GM19351 (cell line): ENCODE results near the gene NTNG2.

Source experiments
- ATAC-seq: cut with Tn5 transposase; IDR thresholded peaks from one replicate; pipeline ENCODE4 v1.9.1; 2021; ENCODE audit warnings: mild to moderate bottlenecking, moderate library complexity; ENCODE audit not compliant: unreplicated experiment

The NTNG2 gene

DNA sequence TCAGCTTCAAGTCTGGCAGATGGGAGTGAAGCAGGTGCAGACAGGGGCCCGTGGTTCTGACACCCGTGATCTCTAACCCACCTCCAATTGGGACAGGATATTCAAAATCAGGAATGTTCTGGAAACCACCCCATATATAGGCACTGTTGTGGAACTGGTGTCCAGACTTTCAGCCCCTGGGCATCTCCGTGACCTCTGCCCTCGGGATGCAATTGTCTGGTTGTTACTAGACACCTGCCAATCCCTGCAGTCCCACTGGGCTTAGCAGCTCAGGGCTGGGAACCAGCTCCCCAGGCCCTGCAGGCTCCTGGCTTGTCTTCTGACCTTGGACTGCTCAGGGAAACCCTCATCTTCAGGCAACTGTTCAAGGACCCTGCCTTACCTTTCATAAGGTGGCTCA is 38.8 kb downstream of the NTNG2 start:
- no peak for ATAC-seq

DNA sequence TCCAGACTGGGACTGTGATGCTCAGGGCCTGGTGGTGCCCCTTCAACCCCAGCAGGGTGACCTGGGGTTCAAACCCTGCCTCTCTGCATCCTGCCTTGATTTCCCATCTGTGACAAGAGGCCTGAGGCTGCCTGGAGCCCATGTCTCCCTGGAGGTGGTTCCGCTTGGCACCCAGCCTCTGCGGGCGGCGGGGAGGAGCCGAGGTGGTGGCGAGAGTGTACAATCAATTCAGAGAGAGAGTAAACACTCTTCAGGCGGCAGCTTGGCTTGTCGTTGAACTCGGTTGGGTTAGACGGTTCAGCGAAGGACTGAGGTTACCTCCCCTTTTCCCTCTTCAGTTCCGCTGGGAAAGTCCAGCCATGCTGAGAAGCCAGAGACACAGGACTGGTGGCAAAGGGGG is 39.3 kb downstream of the NTNG2 start:
- no peak for ATAC-seq

DNA sequence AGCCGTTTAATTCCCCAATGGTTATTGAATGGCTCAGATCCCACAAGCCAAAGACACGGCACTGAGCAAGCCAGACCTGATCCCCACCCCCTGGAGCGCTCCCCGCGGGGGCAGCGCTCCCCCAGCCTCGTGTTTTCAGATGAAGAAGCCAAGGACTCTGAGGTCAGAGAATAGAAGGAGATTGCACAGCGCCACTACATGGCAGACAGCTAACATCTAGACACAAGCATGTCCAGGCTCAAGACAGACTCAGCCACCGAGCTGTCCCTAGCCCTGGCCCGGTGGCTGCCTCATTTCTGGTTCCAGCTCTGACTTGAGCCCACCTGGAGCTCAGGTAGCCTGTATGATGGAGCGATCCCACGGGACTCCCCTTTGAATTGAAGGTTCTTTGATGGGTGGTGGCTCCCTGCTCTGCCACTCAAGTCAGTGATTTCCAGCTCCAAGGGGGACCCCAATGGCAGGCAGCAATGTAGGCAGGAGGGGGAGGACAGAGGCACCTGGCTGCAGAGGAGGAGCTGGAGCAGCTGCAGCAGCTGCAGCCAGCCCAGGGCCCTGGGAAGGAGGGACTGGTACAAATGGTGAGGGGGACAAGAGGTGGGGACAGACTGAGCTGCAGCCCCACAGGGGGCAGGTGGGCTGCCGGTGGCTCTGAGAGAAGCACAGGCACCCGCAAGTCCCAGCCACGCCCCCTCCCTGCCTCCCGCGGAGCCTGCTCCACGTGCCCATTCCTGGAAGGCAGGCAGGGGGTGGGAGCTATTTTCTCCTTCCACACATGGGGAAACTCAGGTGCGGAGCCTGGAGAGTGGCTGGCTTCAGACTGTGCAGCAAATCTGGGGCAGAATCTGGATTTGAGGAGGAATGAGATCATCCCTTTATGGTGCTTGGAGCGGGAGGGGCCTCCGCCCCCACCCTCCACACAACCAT is 40.2 kb downstream of the NTNG2 start:
- ATAC-seq = no peak

DNA sequence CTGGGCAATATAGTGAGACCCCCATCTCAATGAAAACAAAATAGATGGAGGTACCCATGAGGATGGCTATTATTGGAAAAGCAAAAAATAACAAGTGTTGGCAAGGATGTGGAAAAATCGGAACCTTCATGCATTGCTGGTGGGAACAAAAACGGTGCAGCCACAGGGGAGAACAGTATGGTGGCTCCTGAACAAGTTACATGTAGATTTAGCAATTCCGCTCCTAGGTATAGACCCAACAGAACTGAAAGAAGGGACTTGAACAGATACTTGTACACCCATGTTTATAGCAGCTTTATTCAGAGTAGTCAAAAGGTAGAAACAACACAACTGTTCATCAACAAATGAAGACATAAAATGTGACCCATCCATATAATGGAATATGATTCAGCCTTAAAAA is 43.0 kb downstream of the NTNG2 start:
- no peak for ATAC-seq

DNA sequence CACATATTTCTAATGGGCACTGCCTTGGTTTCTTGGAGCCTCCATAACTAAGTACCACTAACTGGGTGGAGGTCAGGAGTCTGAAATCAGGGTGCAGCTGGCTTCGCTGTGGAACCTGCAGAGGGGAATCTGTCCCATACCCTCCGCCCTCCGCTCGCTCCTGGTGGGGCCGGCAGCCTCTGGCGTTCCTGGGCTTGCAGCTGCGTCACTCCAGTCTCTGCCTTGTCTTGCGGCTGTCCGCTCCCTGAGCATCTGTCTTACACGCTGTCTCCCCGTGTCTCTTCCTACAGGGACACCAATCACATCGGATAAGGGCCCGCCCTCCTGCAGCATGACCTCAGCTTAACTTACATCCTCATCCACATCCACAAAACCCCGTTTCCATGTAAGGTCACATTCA is 45.4 kb downstream of the NTNG2 start:
- no peak for ATAC-seq

DNA sequence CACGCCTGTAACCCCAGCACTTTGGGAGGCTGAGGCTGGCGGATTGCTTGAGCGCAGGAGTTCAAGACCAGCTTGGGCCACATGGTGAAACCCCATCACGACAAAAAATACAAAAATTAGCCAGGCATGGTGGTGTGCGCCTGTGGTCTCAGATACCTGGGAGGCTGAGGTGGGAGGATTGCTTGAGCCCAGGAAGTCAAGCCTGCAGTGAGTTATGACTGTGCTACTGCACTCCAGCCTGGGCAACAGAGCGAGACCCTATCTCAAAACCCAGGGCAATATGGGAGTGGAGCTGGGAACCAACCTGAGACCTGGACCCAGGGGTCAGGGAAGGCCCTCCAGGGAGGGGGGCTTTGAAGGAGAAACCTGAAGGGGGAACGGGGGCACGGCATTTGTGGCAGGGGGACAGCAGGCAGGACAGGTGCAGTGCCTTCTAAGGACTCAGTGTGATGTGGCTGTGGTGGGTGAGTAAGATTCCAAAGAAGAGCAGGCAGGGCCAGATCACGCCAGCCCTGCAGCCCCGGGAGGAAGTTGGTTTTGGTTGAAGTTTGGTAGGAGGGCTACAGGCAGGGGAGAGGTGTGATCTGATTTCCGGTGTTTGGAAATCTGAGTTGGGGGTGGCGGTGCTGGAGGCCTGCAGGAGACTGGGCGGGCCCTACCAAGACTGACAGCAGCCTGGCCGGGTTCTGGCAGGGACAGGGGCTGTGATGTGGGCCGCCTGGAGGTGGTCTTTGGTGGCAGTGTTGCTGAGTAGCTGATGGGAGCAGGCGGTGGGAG is 46.2 kb downstream of the NTNG2 start:
- no peak for ATAC-seq

DNA sequence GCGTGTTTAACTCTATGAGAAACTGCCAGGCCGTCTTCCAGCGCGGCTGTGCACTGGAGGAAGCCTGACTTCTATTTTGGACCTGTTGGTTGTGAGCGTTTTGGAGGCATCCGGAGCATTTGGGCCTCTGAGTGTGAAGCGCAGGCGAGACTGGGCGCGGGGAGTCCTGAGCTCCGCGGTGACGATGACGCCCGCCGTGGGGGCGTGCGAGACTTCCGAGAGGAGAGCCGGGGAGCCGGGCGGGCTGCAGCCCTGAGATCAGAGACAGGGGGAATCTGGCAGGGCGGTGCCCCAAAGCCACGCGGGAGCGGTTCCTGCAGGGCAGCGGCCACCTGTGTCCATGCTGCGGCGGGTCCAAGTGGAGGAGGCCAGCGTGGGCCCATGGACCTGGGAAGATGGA is 47.4 kb downstream of the NTNG2 start:
- no peak for ATAC-seq

DNA sequence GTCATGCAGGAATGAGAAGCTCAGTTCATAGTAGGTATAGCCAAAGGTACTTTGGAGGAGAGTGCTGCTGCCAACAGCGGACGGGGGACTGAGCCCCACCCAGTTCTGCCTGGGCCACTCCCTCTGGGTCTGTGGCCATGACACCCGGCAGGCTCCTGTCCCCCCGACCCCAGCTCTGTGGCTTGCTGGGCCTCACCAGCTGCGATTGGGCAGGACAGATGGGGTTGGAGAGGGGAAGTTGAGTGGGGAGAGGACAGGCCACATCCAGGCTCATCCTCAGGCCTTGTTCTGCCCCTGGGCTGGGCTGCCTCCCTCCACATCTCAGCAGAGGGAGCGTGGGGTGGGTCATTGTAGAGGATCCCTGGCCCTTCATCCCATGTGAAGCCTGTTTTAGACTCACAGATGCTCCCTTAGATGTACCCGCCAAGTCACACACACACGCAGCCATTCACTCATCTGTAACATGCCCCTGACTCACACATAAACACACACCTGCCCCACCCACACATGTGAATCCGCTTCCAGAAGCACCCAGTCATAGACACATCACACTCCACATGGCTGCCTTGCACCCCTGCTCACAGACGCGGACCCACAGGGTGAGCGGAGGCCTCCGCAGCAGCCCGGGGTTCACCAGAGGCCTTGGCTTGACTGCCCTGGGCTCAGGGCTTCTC is 48.8 kb downstream of the NTNG2 start:
- no peak for ATAC-seq

DNA sequence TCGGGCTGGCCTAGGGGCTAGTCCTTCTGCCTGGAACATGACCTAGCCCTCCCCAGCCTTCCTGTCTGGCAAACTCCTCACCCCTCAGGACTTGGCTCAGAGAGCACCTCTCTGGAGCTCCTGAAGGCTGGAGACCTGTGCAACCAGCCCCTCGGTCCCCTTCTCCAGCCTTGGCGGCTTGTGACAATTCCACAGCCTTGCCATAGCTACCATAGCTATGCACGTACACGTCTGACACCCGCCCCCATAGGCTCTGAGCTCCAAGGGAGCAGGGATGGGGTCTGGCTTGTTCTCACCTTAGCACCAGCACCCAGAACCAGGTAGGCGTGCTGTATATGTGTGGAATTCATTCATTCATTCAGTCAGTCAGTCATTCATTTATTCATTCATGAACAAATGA is 49.7 kb downstream of the NTNG2 start:
- ATAC-seq = no peak

DNA sequence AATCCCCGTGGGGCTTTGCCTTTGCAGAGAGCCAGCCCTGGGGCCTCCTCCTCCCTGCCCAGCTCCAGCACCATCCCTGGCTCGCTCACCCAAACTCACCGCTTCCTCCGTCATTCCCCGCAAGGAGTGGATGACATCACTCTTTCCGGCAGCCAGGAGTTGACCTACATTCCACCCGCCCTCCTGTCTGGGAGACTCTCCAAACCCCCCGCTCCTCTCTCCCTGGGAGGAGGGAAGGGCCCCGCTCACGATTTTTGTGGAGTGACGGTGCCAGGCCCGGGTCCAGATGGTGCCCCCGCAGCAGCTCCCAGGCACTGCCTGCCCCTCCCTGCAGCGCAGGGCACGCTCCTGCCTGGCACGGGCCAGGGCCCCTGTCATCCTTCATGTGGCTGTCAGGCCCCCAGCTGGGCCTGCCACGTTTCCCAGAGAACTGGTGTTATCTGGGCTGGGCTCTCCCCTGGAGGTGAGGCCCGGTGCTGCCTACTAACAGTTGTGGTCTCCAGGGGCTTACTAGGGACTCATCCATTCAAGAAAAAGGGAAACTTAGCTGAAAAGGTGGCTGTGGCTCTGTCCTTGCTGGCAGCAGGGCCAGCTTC is 52.3 kb downstream of the NTNG2 start:
- ATAC-seq = no peak

DNA sequence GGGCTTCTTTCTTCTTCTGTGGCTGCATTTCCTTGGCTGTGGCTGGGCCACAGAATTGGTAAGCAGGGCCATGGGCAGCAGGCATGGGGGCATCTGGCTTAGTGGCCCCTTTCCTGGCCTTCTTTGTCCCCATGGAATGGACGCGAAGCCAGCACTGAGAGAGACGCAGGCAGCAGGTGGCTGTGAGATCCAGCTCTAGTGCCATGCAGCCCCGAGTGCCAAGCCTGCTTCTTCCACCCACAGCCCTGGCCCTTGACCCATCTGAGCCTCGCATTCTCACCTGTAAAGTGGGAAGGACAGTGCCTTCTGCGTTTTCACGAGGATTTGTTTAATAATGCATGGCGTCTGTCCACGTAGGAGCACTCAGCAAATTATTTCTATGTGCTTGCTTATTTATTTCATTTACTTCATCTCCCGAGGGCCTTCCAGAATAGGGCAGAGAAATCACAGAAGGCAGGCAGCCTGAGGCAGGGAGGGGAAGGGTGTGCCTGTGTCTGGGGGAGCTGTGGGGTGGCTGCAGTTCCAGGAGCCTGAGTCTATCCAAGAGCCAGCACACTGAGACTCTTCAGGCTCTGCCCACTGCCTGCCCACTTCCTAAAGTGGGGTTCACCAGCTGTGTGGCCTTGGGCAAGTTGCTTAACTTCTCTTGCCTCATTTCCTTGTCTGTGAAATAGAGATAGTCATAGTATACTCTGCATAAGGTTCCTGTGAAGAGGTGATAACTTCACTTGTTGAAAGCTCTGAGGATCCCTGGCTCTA is 55.2 kb downstream of the NTNG2 start:
- ATAC-seq = no peak

DNA sequence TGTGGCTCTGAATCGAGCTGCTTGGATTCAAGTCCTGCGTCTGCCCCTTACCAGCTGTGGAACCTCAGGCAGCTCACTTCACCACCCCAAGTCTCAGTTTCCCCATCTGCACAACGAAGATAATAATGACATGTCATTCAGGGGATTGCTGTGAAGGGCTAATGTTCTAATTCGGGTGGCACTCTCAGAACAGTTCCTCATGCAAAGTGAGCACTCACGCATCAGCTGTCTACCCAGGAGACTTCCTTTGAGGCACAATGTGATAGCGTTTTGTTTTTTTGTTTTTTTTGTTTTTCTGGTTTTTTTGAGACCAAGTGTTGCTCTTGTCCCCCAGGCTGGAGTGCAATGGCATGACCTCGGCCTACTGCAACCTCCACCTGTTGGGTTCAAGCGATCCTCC is 56.4 kb downstream of the NTNG2 start:
- no peak for ATAC-seq

DNA sequence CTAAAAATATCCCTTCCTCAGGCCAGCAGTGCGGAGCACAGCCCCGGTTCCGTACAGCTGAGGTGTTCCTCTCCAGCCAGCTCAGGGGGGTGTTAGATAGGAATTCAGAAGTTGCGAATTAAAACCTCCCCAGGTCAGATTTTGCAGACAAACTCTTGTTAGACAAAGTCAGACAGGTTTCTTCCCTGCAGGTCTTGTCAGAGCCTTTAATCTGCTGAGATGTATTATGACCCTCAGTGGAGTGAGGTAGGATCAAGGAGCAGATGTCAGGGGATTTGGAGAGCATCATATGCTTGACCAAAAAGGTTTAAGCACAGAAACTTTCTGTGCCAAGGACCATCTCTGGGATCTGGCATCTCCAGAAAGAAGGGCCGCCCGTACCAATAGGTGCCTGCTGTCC is 60.1 kb downstream of the NTNG2 start:
- no peak for ATAC-seq

DNA sequence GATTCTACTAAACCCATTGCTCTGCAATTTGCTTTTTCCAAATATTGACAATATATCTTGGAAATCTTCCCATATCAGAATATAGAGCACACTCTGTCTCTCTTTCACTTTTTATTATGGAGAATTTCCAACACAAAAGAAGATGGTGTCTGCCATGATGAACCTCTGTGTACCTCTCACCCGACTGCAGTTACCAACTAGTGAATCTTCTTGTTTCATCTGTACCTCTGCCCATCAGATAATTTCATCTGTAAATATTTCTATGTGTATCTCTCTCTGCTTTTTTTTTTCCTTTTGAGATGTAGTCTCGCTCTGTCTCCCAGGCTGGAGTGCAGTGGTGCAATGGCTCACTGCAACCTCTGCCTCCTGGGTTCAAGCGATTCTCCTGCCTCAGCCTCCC is 62.8 kb downstream of the NTNG2 start:
- no peak for ATAC-seq

DNA sequence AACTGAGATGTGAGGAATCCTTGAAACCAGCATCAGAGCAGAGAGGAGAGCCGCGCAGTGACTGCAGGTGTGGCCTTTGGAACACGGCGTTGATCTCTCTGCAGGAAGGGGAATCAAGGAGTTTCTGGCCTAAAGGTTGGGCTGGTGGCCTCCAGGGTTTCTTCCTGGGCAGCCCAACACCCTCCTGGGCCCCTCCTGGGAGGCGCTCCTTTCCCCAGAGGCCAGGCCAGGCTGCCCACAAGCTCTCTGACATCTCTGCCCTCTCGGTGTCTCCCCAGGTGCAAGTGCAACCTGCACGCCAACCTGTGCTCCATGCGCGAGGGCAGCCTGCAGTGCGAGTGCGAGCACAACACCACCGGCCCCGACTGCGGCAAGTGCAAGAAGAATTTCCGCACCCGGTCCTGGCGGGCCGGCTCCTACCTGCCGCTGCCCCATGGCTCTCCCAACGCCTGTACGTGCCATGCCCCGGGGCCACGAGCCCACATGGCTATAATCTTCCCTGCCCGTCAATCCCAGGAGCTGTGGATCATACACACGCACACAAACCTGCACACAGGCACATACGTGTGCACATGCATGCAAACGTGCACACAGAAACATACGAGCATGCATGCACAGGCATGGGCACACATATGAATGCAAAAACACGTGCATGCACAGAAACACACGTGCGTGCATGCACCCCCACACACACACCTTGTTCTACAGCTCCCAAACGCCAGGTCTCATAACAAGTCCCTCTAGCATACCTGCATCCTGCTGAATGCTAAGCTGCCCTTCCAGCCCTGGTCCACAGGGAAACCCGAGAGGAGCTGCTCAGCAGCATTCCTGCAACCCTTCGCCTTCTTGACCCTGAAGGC is 64.9 kb downstream of the NTNG2 start:
- ATAC-seq = no peak

DNA sequence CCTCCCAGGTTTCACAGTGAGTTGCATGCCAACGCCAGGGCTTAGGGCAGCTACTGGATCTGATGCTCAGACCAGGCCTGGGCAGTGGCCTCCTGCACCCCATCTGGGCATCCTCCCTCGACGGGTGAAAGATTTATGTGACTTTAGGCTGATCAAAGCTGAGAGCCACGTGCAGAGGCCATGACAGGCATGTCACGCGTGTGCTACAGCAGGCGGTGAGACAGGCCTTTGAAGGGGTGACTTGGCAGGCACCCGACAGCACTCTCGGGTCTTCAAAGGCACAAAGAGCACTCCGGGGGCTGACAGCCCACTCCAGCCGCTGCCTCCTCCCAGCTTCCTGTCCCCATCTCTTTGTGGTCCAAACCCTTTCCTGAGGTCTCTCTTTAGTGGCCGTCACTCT is 66.2 kb downstream of the NTNG2 start:
- ATAC-seq = no peak

DNA sequence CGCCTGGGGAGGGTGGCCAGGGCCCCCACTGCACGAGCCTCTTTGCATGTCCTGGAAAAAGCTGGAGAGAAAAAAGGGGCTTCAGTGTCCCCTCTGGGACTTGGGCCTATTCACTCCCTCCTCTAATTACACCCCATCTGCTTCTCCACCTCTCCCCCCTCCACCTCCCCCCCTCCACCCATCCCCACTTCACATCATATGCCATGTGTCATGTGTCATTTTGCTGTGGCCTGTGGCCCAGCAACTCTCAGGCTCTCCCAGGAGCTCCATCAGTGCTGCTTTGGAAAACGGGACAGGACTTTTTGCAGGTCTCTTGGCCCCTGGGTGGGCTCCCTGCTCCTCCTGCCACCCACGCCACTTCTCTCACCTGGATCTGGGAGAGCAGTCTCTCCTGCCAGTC is 68.7 kb downstream of the NTNG2 start:
- no peak for ATAC-seq

DNA sequence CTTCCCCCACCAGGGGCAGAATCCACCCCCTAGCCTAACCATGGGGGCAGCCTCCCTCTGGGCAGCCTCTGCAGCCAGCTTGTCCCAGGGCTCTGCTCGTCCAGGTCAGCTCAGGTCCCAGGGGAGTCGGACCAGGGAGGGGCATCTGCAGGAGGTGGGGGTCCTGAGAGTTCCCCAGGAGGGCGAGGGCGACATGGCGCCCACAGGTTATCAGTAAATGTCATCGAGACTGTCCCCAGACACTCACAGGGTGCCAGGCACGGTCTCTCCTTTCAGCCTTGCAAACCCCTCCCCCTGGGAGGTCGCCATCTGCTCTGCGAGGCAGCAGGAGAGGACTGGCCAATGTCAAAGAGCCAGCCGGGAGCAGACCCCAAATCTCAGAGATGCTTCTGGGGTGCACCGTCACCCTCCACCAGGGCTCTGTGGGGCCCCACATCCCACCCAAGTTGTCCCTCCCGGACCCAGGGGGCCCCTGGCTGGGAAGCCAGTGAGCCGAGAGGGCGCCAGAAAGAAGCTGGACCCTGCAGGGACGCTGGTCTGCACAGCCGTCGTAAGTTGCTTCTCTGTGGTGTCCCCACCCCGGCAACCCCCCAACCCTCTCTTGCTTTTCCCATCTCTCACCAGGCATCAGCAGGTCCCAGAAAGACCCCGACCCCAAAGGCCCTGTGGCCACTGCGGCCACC is 69.3 kb downstream of the NTNG2 start:
- ATAC-seq = no peak

DNA sequence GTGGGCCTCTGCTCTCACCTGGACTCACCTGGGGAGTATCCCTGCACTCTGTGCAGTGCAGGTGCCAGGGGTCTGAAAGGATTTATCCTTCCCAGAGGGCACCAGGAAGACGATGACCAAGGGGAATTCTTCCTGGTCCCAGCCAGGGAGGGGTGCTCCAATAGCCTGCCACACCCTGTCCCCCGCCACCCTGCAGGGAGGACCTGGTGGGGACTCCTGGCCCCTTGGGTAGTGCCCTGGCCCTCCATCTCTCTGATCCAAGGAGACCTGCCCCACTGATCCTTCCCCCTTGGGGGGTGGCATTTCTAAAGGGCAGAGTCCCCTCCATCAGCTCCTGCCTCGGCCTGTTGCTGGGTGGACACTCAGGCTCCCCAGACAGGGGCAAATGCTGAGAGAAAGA is 70.7 kb downstream of the NTNG2 start:
- ATAC-seq = no peak
